Measurements from ENCODE around the gene EDEM2.
A peak's percentile ranks its signal among the peaks of the same experiment; 100 is the strongest.
"Not testable (repeated sequence)": the region's sequence is repeated elsewhere in the genome, so short reads cannot be mapped to it uniquely, and the experiment has no call there.

The EDEM2 gene, protein sequence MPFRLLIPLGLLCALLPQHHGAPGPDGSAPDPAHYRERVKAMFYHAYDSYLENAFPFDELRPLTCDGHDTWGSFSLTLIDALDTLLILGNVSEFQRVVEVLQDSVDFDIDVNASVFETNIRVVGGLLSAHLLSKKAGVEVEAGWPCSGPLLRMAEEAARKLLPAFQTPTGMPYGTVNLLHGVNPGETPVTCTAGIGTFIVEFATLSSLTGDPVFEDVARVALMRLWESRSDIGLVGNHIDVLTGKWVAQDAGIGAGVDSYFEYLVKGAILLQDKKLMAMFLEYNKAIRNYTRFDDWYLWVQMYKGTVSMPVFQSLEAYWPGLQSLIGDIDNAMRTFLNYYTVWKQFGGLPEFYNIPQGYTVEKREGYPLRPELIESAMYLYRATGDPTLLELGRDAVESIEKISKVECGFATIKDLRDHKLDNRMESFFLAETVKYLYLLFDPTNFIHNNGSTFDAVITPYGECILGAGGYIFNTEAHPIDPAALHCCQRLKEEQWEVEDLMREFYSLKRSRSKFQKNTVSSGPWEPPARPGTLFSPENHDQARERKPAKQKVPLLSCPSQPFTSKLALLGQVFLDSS

GRCh38 chr20:35146920-35147574, at the start of gene EDEM2:
Gene EDEM2, minus strand, starts transcription at chr20:35147336. Its CDS starts 78 bp downstream, at chr20:35147258.
- TF ChIP-seq, protein P1, sequence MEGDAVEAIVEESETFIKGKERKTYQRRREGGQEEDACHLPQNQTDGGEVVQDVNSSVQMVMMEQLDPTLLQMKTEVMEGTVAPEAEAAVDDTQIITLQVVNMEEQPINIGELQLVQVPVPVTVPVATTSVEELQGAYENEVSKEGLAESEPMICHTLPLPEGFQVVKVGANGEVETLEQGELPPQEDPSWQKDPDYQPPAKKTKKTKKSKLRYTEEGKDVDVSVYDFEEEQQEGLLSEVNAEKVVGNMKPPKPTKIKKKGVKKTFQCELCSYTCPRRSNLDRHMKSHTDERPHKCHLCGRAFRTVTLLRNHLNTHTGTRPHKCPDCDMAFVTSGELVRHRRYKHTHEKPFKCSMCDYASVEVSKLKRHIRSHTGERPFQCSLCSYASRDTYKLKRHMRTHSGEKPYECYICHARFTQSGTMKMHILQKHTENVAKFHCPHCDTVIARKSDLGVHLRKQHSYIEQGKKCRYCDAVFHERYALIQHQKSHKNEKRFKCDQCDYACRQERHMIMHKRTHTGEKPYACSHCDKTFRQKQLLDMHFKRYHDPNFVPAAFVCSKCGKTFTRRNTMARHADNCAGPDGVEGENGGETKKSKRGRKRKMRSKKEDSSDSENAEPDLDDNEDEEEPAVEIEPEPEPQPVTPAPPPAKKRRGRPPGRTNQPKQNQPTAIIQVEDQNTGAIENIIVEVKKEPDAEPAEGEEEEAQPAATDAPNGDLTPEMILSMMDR (IDR thresholded peaks at IDR 0.05; ENCODE audit: insufficient read depth, low read depth, low read length, missing control alignments) = no peak
- H3K4me3 ChIP-seq (ENCODE audit: low read length) = peak within 1 kb of the TSS; percentile 99

DNA sequence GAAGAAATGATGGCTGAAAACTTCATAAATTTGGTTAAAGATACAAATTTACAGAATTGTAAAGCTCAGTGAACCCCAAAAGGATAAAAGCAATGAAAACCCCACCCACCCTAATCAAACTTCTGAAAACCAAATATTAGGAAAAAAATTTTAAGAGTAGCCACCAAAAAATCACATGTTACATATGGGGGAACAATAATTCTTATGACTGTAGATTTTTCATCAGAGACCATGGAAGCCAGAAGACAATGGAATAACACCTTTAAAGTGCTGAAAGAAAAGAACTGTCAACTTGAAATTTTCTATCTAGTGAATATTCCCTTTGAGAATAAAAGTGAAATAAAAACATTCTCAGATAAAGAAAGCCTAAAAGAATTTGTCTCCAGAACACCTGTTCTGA, 49.2 kb upstream of the EDEM2 start:
- H3K4me3 ChIP-seq (ENCODE audit: low read length) = no peak overlapping the region
- DNase-seq (ENCODE audit: low read depth) = no peak
- TF ChIP-seq, protein P1 (IDR thresholded peaks at IDR 0.05; ENCODE audit: insufficient read depth, low read depth, low read length, missing control alignments) = no peak

More at GRCh38 chr20:35146920-35147574, at the start of gene EDEM2:
- DNase-seq (ENCODE audit: low read depth) = peak; percentile 97

DNA sequence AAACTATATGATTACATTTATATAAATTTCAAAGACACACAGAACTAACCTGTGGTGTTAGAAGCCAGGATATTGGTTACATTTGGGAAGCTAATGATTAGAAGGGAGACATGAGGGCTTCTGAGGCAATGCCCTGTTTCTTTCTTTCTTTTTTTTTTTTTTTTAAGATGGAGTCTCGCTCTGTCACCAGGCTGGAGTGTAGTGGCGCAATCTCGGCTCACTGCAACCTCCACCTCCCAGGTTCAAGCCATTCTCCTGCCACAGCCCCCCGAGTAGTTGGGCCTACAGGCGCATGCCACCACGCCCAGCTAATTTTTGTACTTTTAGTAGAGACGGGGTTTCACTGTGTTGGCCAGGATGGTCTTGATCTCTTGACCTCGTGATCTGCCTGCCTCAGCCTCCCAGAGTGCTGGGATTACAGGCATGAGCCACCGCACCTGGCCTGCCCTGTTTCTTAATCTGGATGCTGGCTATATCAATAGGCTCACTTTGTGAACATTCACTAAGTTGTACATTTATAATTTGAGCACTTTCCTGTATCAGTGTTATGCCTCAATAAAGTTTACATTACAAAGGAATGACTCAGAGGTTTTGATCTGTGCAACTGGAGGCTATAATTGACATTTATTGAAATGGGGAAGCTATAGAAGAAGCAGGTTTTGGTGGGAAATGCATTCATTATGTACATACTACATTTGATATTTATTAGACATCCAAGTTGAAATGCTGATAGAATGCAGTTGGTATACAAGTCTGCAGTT, 46.1 kb upstream of the EDEM2 start:
- H3K4me3 ChIP-seq (ENCODE audit: low read length) = not testable (repeated sequence)

DNA sequence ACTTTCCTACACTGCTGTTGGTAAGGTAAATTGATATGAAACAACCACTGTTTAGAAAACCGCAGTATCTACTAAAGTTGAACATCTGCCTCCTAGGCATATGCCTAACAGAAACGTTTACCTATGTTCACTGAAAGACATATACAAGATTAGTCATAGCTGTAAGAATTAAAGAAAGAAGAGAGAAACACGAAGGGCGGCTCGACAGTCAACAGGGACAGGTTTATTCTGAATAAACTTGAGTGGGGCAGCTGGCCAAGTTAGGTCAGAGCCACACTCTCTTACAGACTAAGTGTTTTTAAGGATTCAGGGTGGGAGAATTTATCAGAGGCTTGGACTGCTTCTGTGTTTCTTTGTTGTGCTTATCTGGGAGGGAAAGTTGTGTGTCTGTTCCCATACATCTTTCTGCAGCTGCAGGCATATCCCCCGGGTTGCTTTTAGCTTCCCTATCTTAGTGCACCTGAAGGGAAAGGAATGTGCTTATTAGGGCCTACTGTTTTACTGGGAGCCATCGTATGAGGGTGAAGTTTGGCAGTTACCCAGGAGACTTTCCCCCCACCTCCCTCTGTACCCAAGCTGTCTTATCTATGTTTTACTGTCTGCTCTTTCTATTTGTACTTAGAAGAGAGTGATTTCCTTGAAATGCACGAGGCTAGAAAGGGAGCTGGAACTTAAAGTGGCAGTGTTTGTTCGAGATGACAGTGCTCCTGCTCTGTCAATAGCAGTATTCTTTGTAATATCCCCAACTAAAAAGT, 45.2 kb upstream of the EDEM2 start:
- peak; percentile 68 for DNase-seq (ENCODE audit: low read depth)
- TF ChIP-seq, protein P1 (IDR thresholded peaks at IDR 0.05; ENCODE audit: insufficient read depth, low read depth, low read length, missing control alignments) = no peak
- H3K4me3 ChIP-seq (ENCODE audit: low read length) = no peak overlapping the region

More for the DNA sequence above, 46.1 kb upstream of the EDEM2 start:
- not testable (repeated sequence) for DNase-seq (ENCODE audit: low read depth)

DNA sequence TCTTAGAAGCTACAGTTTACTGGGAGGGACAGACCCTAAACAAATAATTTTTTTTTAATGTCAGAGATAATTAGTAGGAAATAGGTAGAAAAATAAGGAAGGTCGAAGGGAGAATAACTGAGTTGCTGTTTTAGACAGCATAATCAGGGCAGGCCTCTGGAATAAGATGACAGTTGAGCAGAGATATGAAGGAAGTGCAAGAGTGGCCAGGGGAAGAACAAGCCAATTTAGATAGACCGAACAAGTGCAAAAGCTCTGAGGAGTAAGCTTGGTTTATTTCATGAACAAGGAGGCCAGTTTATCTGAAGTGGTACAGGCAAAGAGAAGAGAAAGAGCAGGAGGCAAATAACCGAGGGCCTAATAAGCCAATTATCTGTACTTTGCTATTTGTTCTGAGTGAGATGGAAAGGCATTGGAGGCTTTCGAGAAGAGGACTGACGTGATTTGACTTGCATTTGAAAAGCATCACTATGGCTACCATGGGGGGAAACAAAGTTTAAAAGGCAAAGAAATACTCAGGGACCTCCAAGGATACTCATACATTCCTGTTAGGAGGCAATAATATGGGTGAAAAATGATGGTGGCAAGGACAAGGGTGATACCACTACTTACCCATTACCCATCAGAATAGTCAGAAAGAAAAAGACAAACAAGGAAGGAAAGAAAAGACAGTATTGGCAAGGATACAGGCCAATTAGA, 44.4 kb upstream of the EDEM2 start:
- H3K4me3 ChIP-seq (ENCODE audit: low read length) = no peak overlapping the region
- TF ChIP-seq, protein P1 (IDR thresholded peaks at IDR 0.05; ENCODE audit: insufficient read depth, low read depth, low read length, missing control alignments) = no peak
- no peak for DNase-seq (ENCODE audit: low read depth)

- TF ChIP-seq, protein P1 (IDR thresholded peaks at IDR 0.05; ENCODE audit: insufficient read depth, low read depth, low read length, missing control alignments) = no peak
- H3K4me3 ChIP-seq (ENCODE audit: low read length) = no peak overlapping the region
- DNase-seq (ENCODE audit: low read depth) = no peak
Measured at GRCh38 chr20:35190556-35190955, 43.4 kb upstream of the EDEM2 start.

- not testable (repeated sequence) for DNase-seq (ENCODE audit: low read depth); H3K4me3 ChIP-seq (ENCODE audit: low read length)
Measured at GRCh38 chr20:35189223-35189622, 42.1 kb upstream of the EDEM2 start.
